PC-9 (cell line): ENCODE results near the gene MCTP1.

Experiments
- EZH2 ChIP-seq: fragments of 200-600 bp; sonication (generic); IDR thresholded peaks from 2 replicates; pipeline ENCODE4 v1.8.0; 2017; ENCODE audit warnings: antibody characterized with exemption, low read depth
- TF ChIP-seq, protein P1 (sequence below): fragments of 200-600 bp; sonication (generic); conservative IDR thresholded peaks from 2 replicates; pipeline ENCODE4 v1.6.1; 2017; ENCODE audit warnings: mixed run types, antibody characterized with exemption, mild to moderate bottlenecking, moderate library complexity

DNA sequence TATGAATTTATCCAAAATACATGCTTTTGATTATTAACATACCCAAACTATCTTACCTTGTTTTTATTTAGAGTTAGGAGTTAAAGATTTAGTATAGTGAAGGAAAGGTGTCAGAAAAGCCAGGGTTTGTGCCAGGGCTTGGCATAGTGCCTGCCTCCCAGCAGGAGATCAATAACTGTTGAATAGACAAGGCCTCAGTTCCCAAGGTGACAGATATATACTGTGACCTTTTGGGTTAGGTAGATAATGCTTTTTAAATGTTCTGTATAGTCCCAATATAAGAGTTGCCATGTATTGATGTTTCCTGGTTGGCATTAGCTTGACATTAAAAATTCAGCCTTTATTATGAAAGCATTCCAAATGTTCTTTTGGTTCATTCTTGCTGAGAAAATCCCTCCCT is 121.8 kb downstream of the MCTP1 start:
- TF ChIP-seq, protein P1, sequence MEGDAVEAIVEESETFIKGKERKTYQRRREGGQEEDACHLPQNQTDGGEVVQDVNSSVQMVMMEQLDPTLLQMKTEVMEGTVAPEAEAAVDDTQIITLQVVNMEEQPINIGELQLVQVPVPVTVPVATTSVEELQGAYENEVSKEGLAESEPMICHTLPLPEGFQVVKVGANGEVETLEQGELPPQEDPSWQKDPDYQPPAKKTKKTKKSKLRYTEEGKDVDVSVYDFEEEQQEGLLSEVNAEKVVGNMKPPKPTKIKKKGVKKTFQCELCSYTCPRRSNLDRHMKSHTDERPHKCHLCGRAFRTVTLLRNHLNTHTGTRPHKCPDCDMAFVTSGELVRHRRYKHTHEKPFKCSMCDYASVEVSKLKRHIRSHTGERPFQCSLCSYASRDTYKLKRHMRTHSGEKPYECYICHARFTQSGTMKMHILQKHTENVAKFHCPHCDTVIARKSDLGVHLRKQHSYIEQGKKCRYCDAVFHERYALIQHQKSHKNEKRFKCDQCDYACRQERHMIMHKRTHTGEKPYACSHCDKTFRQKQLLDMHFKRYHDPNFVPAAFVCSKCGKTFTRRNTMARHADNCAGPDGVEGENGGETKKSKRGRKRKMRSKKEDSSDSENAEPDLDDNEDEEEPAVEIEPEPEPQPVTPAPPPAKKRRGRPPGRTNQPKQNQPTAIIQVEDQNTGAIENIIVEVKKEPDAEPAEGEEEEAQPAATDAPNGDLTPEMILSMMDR: no peak
- no peak for TF ChIP-seq EZH2
